Keratinocyte (primary cell): ENCODE measurements around the gene PTGR3. TPM values are rescaled to one million over a fixed set of nuclear protein-coding genes. Genes with fewer than 3 reads are reported as not detected.

Experiments used
- DNase-seq: peaks from one replicate; pipeline ENCODE4 v3.0.0-alpha.2; 2011; ENCODE audit warnings: low read depth, missing footprints, low spot score
- FAIRE-seq: peaks from 2 replicates; lab custom pipeline; 2011; peaks lifted over from hg19 to GRCh38; lab: Jason Lieb, UNC
- H2AFZ ChIP-seq: 2 replicates; pipeline ENCODE4 v1.6.0; 2012; ENCODE audit warnings: low read length, control low read depth, inconsistent platforms; ENCODE audit not compliant: control insufficient read depth
- H3K27ac ChIP-seq: 2 replicates; pipeline ENCODE4 v1.5.1; 2011; ENCODE audit warnings: low read length; ENCODE audit not compliant: control insufficient read depth, insufficient read depth
- H3K27me3 ChIP-seq: 3 replicates; pipeline ENCODE4 v1.6.0; 2011; ENCODE audit warnings: low read length; ENCODE audit not compliant: control insufficient read depth, insufficient read depth; ENCODE audit errors: extremely low read depth
- H3K36me3 ChIP-seq, 2 experiments: 2 replicates in 1 of 2; 3 replicates in 1 of 2; pipeline ENCODE4 v1.5.1; 2011; ENCODE audit warnings: low read length in 2 of 2, mild to moderate bottlenecking in 1 of 2; ENCODE audit not compliant: control insufficient read depth in 2 of 2, insufficient read depth in 2 of 2; ENCODE audit errors: extremely low read depth in 1 of 2
- H3K4me1 ChIP-seq: 3 replicates; pipeline ENCODE4 v1.5.1; 2011; ENCODE audit warnings: low read length; ENCODE audit not compliant: control insufficient read depth, insufficient read depth; ENCODE audit errors: extremely low read depth
- H3K4me2 ChIP-seq: 3 replicates; pipeline ENCODE4 v1.6.0; 2011; ENCODE audit warnings: low read depth, low read length; ENCODE audit not compliant: control insufficient read depth, insufficient read depth; ENCODE audit errors: extremely low read depth
- H3K4me3 ChIP-seq, 3 experiments: fragments of 200-600 bp in 1 of 3; sonication (generic) in 1 of 3; 2 replicates in 2 of 3; 3 replicates in 1 of 3; pipeline ENCODE4 v1.5.1; 2011 to 2016; ENCODE audit warnings: low read length in 3 of 3, mild to moderate bottlenecking in 3 of 3, control low read depth in 2 of 3, inconsistent platforms in 1 of 3, low read depth in 1 of 3, mixed read lengths in 1 of 3, mixed run types in 1 of 3, moderate library complexity in 1 of 3; ENCODE audit not compliant: control insufficient read depth in 2 of 3, insufficient read depth in 2 of 3; ENCODE audit errors: extremely low read depth in 1 of 3
- H3K79me2 ChIP-seq: 2 replicates; pipeline ENCODE4 v1.6.0; 2012; ENCODE audit warnings: low read length; ENCODE audit not compliant: control insufficient read depth, insufficient read depth
- H3K9ac ChIP-seq: 3 replicates; pipeline ENCODE4 v1.6.0; 2011; ENCODE audit warnings: low read length; ENCODE audit not compliant: control insufficient read depth, insufficient read depth; ENCODE audit errors: extremely low read depth
- H3K9me1 ChIP-seq: 3 replicates; pipeline ENCODE4 v1.6.0; 2011; ENCODE audit warnings: low read length; ENCODE audit not compliant: control insufficient read depth, insufficient read depth; ENCODE audit errors: extremely low read depth
- H3K9me3 ChIP-seq: 2 replicates; pipeline ENCODE4 v1.5.1; 2012; ENCODE audit warnings: low read depth, low read length; ENCODE audit not compliant: control insufficient read depth
- H4K20me1 ChIP-seq: 3 replicates; pipeline ENCODE4 v1.6.0; 2011; ENCODE audit warnings: low read length; ENCODE audit not compliant: control insufficient read depth, insufficient read depth; ENCODE audit errors: extremely low read depth
- EZH2 ChIP-seq: IDR thresholded peaks from one replicate; pipeline ENCODE4 v1.6.1; 2012; ENCODE audit warnings: inconsistent platforms, mild to moderate bottlenecking, low read length, moderate library complexity
- dilution Hi-C: fragments of 300-500 bp; cut with MboI; formaldehyde crosslinking; loops from one replicate; pipeline ENCODE4 v1.7.0; 2020; ENCODE audit warnings: low sequenced_read_pairs; ENCODE audit not compliant: extremely low pct_ligation_motif_present
- polyA plus RNA-seq, 5 experiments: library from polyadenylated mRNA; depleted of rRNA in 3 of 5; stranded (reverse) in 3 of 5; stranded (forward) in 1 of 5; unstranded in 1 of 5; fragments of >200 nt; gene quantifications; 1 replicate in 1 of 5; 2 replicates in 3 of 5; 3 replicates in 1 of 5; pipeline versions ENCODE4 v1.2.1 to v1.2.3, GENCODE V29; 2011 to 2012; ENCODE audit warnings: missing spikeins in 2 of 5, low read depth in 1 of 5, low replicate concordance in 1 of 5
- TF ChIP-seq, protein P1 (sequence below), 3 experiments: IDR thresholded peaks in 1 of 3; conservative IDR thresholded peaks in 1 of 3; optimal IDR thresholded peaks in 1 of 3; 2 replicates in 2 of 3; 3 replicates in 1 of 3; pipeline versions ENCODE3 to v1.5.1; 2011; ENCODE audit warnings: low read length in 3 of 3, mild to moderate bottlenecking in 3 of 3, moderate library complexity in 2 of 3, control low read depth in 1 of 3, inconsistent platforms in 1 of 3; ENCODE audit not compliant: insufficient read depth in 2 of 3; ENCODE audit errors: extremely low read depth in 1 of 3

PTGR3 gene
- polyA plus RNA-seq, 1 donor (not counting 4 experiments of a cell fraction or from before 2014, with no cell fraction given) = 25.2 TPM

DNA sequence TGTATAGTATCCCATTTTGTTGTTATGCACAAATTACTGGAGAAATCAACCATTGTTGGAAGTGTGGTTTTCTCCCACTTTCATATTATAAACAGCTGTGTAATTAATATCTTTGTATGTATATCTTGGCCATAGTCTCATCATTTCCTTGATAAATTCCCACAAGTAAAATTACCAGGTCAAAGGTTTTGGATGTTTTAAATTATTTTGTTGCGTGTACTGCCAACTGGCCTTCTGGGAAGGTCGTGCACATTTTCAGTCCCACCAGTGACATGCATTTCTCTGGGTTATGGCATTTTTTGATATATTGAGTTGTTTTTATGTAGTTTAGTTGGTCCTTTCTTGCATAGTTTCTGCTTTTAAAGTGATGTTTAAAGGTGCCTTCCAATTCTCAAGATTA lies 43.2 kb upstream of the PTGR3 start:
- H3K9me1 ChIP-seq = no peaks in the 10 kb centered on the region
- DNase-seq (no peak), FAIRE-seq (no peak)
- dilution Hi-C loops = no loop called here
- no peaks in the 10 kb centered on the region for H3K36me3 ChIP-seq
- TF ChIP-seq, protein P1, sequence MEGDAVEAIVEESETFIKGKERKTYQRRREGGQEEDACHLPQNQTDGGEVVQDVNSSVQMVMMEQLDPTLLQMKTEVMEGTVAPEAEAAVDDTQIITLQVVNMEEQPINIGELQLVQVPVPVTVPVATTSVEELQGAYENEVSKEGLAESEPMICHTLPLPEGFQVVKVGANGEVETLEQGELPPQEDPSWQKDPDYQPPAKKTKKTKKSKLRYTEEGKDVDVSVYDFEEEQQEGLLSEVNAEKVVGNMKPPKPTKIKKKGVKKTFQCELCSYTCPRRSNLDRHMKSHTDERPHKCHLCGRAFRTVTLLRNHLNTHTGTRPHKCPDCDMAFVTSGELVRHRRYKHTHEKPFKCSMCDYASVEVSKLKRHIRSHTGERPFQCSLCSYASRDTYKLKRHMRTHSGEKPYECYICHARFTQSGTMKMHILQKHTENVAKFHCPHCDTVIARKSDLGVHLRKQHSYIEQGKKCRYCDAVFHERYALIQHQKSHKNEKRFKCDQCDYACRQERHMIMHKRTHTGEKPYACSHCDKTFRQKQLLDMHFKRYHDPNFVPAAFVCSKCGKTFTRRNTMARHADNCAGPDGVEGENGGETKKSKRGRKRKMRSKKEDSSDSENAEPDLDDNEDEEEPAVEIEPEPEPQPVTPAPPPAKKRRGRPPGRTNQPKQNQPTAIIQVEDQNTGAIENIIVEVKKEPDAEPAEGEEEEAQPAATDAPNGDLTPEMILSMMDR (optimal IDR thresholded peaks at IDR 0.05 in 1 of 3, IDR thresholded peaks at IDR 0.05 in 1 of 3, conservative IDR thresholded peaks at IDR 0.05 in 1 of 3; ENCODE audit: extremely low read depth in 1 of 3, insufficient read depth in 2 of 3, low read length in 3 of 3) = no peak
- TF ChIP-seq EZH2 = no peak
- no peaks in the 10 kb centered on the region for H3K9me3 ChIP-seq
- H2AFZ ChIP-seq = no peak overlapping the region
- H4K20me1 ChIP-seq = no peaks in the 10 kb centered on the region
- peaks cover under 1% of the 10 kb centered on the region for H3K4me1 ChIP-seq
- peaks cover 12% of the 10 kb centered on the region for H3K79me2 ChIP-seq
- H3K4me3 ChIP-seq = no peak overlapping the region
- no peak overlapping the region for H3K9ac ChIP-seq
- H3K27ac ChIP-seq = no peak overlapping the region
- no peak overlapping the region for H3K4me2 ChIP-seq
- H3K27me3 ChIP-seq = no peaks in the 10 kb centered on the region

DNA sequence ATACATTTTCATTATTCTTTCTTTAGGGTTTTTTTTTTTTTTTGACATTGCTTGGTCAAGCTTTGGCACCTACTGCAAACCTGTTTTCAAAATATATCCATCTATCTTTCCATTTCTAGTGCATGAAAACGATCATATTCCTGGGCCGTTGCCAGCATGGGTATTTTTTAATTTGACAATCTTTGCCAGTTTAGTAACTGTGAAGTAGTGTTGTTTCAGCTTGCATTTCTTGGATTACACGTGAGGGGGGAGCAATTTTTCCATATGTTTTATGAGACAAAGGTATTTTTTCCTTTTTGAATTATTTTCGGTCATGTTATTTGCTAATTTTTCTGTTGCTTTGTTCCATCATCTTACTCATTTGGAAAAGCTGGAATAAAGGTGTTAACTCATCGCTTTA lies 42.5 kb upstream of the PTGR3 start:
- Histone ChIP-seq H3K27me3 (no peaks in the 10 kb centered on the region), H3K79me2 (peaks cover 13% of the 10 kb centered on the region), H3K36me3 (no peaks in the 10 kb centered on the region), H3K27ac (no peak overlapping the region), H3K9me1 (no peaks in the 10 kb centered on the region), H2AFZ (no peak overlapping the region), H3K9me3 (no peaks in the 10 kb centered on the region), H3K4me1 (peaks cover 4% of the 10 kb centered on the region), H4K20me1 (no peaks in the 10 kb centered on the region), H3K9ac (no peak overlapping the region), H3K4me3 (no peak overlapping the region), H3K4me2 (no peak overlapping the region)
- dilution Hi-C loops = no loop called here
- FAIRE-seq (no peak), DNase-seq (no peak)
- TF ChIP-seq, protein P1 (optimal IDR thresholded peaks at IDR 0.05 in 1 of 3, IDR thresholded peaks at IDR 0.05 in 1 of 3, conservative IDR thresholded peaks at IDR 0.05 in 1 of 3; ENCODE audit: extremely low read depth in 1 of 3, insufficient read depth in 2 of 3, low read length in 3 of 3) = no peak
- TF ChIP-seq EZH2 = no peak
